Measurements from ENCODE around the gene DCAF15.

DNA sequence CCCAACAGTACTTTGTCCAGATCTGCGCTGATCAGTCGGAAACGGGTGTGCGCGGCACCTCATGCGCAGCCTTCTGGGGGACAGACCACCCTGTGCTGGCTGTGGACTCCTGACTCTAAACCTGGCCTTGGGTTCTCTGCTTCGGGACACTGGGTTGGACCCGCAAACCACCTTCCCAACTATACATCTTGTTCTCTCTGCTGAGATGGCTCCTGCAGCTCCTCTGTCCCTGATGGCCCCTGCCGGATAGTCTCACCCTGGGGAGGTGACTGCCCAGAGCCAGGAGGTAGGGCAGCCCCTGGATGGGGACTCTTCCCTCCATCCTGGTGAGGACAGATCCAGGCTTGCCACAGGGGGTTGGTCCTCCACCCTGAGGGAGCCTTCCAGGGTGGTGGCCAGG, 30.5 kb downstream of the DCAF15 start:
- TF ChIP-seq POLR2A (IDR thresholded peaks at IDR 0.05), result no peak
- TF ChIP-seq, protein P1, sequence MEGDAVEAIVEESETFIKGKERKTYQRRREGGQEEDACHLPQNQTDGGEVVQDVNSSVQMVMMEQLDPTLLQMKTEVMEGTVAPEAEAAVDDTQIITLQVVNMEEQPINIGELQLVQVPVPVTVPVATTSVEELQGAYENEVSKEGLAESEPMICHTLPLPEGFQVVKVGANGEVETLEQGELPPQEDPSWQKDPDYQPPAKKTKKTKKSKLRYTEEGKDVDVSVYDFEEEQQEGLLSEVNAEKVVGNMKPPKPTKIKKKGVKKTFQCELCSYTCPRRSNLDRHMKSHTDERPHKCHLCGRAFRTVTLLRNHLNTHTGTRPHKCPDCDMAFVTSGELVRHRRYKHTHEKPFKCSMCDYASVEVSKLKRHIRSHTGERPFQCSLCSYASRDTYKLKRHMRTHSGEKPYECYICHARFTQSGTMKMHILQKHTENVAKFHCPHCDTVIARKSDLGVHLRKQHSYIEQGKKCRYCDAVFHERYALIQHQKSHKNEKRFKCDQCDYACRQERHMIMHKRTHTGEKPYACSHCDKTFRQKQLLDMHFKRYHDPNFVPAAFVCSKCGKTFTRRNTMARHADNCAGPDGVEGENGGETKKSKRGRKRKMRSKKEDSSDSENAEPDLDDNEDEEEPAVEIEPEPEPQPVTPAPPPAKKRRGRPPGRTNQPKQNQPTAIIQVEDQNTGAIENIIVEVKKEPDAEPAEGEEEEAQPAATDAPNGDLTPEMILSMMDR (IDR thresholded peaks at IDR 0.05), result no peak

Measured in uterus (tissue), 2 donors.